HL-60 (cell line): ENCODE results near the gene DLEC1.

Experiments
- REST ChIP-seq: IDR thresholded peaks from 2 replicates; pipeline ENCODE4 v1.6.1; 2012; ENCODE audit warnings: low read depth; ENCODE audit not compliant: insufficient replicate concordance
- TF ChIP-seq, protein P1 (sequence below): IDR thresholded peaks from one replicate; pipeline ENCODE4 v1.5.1; 2011; ENCODE audit warnings: low read length, control low read depth, inconsistent platforms; ENCODE audit not compliant: insufficient read depth

GRCh38 chr3:38111201-38111600 lies 72.2 kb downstream of the DLEC1 start:
- TF ChIP-seq, protein P1, sequence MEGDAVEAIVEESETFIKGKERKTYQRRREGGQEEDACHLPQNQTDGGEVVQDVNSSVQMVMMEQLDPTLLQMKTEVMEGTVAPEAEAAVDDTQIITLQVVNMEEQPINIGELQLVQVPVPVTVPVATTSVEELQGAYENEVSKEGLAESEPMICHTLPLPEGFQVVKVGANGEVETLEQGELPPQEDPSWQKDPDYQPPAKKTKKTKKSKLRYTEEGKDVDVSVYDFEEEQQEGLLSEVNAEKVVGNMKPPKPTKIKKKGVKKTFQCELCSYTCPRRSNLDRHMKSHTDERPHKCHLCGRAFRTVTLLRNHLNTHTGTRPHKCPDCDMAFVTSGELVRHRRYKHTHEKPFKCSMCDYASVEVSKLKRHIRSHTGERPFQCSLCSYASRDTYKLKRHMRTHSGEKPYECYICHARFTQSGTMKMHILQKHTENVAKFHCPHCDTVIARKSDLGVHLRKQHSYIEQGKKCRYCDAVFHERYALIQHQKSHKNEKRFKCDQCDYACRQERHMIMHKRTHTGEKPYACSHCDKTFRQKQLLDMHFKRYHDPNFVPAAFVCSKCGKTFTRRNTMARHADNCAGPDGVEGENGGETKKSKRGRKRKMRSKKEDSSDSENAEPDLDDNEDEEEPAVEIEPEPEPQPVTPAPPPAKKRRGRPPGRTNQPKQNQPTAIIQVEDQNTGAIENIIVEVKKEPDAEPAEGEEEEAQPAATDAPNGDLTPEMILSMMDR = no peak
- TF ChIP-seq REST = no peak
